Memory B cell (primary cell): ENCODE results near the gene ATP7B.

Experiments used
- ATAC-seq: fragments of 150-1000 bp; cut with Tn5 transposase; 2 replicates; pipeline ENCODE4 v1.10.0; 2021; ENCODE audit warnings: low read depth, mild to moderate bottlenecking, moderate library complexity
- DNase-seq, 2 donors: peaks; one replicate each; pipeline ENCODE4 v3.0.0; 2022; ENCODE audit warnings: low spot score in 2 of 2
- H3K27ac Mint-ChIP-seq: one replicate; pipeline ENCODE4 v1.8.0; 2022; ENCODE audit warnings: mild to moderate bottlenecking, moderate library complexity, mixed read lengths
- H3K27me3 Mint-ChIP-seq: one replicate; pipeline ENCODE4 v1.8.0; 2022; ENCODE audit warnings: mixed read lengths
- H3K36me3 Mint-ChIP-seq: one replicate; pipeline ENCODE4 v1.8.0; 2022; ENCODE audit warnings: mild to moderate bottlenecking, mixed read lengths
- H3K4me1 Mint-ChIP-seq: one replicate; pipeline ENCODE4 v1.8.0; 2022; ENCODE audit warnings: mixed read lengths
- H3K4me3 Mint-ChIP-seq: one replicate; pipeline ENCODE4 v1.8.0; 2022; ENCODE audit warnings: mild to moderate bottlenecking, moderate library complexity, mixed read lengths
- H3K9me3 Mint-ChIP-seq: one replicate; pipeline ENCODE4 v1.8.0; 2022; ENCODE audit warnings: mixed read lengths

The ATP7B gene

DNA sequence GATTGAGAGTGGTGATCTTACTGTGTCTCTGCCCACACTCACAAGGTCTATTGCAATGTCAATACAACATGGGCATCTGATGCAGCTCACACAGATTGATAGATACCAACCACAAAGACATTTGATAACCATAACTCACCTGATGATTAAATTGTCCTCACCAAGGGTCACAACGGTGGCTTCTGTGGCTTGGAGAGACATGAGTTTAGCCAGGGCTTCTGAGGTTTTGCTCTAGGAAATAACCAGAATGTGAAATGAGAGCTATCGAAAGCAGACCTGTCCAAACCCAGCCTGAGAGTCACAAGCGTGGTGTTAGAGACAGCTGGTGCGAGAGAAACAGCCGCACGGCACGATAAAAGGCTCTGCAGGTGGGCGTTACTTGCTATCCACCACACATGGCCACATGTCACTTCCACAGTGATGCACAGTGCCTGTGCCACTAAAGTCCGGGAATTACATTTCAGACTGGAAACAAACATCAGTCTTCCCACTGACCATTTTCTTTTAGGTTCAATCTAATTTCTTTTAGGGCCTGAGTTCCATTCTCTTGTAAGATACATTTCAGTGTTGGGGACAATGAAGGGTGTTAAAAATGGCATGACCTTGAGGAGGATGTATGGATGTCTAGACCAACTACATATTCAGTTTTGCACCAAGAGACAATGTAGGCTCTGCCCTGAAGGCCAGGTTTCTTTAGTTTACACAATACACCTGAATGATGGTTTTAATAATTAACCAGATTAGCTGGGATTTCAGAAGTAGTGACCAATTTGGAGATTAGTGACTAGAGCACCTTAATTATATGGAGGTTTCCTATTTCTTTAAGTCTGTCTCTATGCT, 53.7 kb downstream of the ATP7B start:
- ATAC-seq: no peak
- H3K4me1 Mint-ChIP-seq: peaks cover 16% of the 10 kb centered on the region
- no peaks in the 10 kb centered on the region for H3K36me3 Mint-ChIP-seq
- no peak overlapping the region for H3K4me3 Mint-ChIP-seq
- no peaks in the 10 kb centered on the region for H3K9me3 Mint-ChIP-seq
- H3K27ac Mint-ChIP-seq: no peak overlapping the region
- no peak for DNase-seq
- H3K27me3 Mint-ChIP-seq: peaks cover 6% of the 10 kb centered on the region

DNA sequence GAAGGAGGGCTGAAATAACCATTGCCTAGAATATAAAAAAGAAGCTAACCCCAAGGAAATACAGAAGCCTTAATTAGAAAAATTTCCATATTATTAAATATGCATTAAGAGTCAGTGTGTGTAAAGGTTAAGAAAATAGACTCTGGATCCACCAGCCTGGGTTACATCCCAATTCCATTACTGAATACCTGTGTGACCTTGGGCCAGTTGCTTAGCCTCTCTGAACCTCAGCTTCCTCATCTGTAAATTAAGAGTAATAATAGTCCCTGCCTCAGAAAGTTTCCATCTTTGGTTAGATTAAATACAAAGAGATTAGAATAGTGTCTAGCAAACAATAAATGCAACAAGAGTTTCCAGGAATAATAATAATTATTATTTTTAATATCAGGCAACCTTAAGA, 54.5 kb downstream of the ATP7B start:
- peaks cover 9% of the 10 kb centered on the region for H3K27me3 Mint-ChIP-seq
- DNase-seq (no peak), ATAC-seq (no peak)
- no peaks in the 10 kb centered on the region for H3K36me3 Mint-ChIP-seq
- no peak overlapping the region for H3K4me3 Mint-ChIP-seq
- no peak overlapping the region for H3K27ac Mint-ChIP-seq
- H3K4me1 Mint-ChIP-seq: peaks cover 16% of the 10 kb centered on the region
- no peaks in the 10 kb centered on the region for H3K9me3 Mint-ChIP-seq

DNA sequence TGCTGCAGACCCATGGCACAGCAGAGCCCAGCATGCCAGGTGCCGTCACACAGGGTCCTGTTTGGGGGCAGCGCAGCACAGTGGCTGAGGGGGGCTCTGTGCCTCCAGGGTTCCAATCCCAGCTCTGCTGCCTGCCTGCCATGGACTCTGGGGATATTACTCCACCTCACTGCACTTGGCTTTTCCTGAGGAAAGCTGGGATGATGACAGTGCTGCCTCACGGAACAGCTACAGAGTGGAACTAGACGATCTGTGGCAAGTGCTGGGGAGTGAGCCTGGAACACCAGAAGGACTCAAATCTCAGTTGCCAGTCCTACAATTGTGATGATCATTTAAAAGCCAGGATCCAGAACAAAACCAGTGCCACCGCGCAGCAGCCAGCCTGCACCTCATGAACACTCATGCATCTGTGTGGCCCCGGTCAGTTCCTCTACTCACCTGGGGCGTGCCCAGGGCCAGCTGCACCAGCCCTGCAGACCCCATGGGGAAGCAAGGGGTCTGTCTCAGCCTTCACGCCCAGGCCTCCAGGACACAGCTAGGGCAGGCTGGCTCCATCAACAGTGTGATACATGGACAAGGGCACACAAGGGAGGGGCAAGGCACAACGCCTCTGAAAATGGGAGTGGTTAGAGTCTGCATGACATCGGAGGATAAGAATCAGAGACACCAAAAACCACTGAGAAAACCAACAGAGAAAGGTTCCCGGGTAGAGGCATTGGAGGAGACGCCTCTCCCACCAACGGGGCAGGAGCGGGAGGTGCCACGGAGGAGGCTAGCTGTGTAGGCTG, 55.2 kb downstream of the ATP7B start:
- Mint-ChIP-seq H3K27ac (no peak overlapping the region), H3K27me3 (peaks cover 12% of the 10 kb centered on the region), H3K36me3 (peaks cover 1% of the 10 kb centered on the region), H3K9me3 (peaks cover 1% of the 10 kb centered on the region), H3K4me1 (peaks cover 14% of the 10 kb centered on the region), H3K4me3 (no peak overlapping the region)
- ATAC-seq (no peak), DNase-seq (no peak)

DNA sequence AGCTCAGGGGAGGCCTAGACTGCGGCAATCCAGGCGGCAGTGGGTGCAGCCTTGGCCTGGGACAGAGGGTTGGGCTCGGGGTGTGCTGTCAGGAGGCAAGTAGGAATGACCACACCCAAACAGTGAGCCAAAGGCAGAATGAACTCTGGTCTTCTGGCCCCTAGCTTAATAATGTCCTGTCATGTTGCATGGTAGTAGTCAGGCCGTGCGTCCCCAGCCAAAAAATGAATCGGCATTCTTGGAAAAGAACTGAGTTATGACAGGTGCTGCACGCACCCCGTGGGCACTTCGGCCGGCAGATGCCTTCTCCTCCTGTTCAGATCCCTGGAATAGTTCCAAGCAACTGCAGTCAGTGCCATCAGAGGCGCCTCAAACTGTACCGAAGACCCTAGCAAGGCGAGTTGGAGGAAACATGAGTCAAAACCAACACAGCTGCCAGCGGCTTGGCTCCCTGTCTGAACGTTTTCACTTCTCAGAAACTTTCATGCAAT, 55.9 kb downstream of the ATP7B start:
- Mint-ChIP-seq H3K4me3 (no peak overlapping the region), H3K27ac (no peak overlapping the region), H3K27me3 (peaks cover 17% of the 10 kb centered on the region), H3K4me1 (peaks cover 14% of the 10 kb centered on the region), H3K36me3 (peaks cover 3% of the 10 kb centered on the region), H3K9me3 (peaks cover 6% of the 10 kb centered on the region)
- ATAC-seq: no peak
- no peak for DNase-seq

DNA sequence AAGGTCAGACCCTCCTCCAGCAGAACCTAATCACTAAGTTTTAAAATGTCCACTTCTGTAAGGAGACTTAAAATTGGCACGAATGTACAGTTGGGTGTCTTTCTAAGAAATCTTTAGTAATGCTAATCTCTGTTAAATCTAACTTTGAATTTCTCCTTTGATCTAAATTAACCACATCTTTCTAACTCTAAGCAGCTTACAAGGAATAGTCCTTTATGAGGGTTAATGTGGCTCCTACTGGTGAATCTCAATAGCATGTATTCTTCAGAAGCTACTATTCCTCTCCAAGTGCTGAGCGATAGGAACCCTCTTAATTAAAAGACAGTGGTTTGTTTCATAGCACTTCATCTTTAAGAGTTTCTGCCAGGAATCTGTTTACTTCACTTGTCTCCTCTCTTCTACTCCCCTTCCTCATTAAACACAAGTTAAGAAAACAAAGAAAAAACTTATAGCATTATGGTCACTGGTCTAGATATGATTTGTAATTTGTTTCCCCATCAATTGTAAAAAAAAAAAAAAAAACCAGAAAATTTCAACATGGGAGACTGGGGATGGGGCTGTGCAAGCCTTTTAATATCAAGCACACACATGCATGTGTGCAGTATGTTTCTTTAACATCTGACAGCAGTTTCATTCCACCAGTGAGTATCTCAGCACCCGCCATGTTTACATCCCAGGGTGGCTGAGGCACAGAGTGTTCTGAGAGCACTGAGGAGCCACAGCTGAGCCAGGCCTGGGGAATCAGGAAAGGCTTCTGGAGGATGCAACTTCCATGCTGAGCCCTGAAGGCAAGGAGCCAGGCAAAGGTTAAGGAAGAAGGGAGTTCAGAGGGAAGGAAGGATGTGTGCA, 57.7 kb downstream of the ATP7B start:
- H3K4me3 Mint-ChIP-seq: no peak overlapping the region
- DNase-seq (no peak), ATAC-seq (no peak)
- H3K9me3 Mint-ChIP-seq: peaks cover 6% of the 10 kb centered on the region
- H3K4me1 Mint-ChIP-seq: peaks cover 10% of the 10 kb centered on the region
- H3K36me3 Mint-ChIP-seq: peaks cover 3% of the 10 kb centered on the region
- H3K27ac Mint-ChIP-seq: no peak overlapping the region
- peaks cover 17% of the 10 kb centered on the region for H3K27me3 Mint-ChIP-seq

DNA sequence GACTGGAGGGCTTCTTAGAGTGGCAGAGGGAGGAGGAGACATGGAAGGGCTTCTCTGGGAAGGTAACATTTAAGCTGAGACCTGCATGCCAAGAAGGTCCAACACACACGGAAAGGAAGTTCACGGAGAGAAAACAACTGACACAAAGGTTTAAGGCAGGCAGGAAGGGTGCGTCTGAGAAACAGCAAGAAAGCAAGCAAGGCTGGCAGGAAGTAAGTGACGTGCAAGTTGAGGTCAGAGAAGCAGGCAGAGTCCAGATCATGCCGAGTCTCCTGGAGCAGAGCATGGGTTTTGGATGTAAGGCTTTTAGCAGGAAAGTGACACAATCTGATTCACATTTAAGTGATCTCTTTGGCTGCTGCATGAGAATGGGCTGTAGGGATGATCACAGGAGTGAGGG, 60.5 kb downstream of the ATP7B start:
- Mint-ChIP-seq H3K27ac (no peak overlapping the region), H3K27me3 (peaks cover 17% of the 10 kb centered on the region), H3K4me1 (no peaks in the 10 kb centered on the region), H3K4me3 (no peak overlapping the region), H3K9me3 (peaks cover 6% of the 10 kb centered on the region), H3K36me3 (peaks cover 3% of the 10 kb centered on the region)
- ATAC-seq (no peak), DNase-seq (no peak)

DNA sequence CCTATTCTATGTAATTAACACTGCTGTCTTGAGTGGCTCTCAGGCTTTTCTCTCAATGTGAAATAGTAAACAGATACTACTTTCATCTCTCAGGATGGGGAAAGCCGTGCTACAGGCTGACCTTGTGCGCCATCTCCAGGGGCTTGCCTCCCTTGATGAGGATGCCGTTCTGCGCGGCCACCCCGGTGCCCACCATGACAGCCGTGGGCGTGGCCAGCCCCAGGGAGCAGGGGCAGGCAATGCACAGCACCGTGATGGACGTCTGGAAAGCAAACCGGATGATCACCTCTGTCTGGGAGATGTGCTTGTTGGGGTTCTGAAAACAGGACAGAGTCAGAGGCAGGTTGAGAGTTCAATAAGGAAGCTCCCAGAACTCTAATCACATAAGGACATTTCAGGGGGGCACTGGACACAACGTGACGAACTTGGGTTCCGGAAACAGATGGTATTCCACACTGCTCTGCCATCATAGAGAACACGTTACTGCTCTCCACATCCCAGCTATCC, 65.0 kb downstream of the ATP7B start:
- Mint-ChIP-seq H3K27me3 (peaks cover 17% of the 10 kb centered on the region), H3K9me3 (peaks cover 6% of the 10 kb centered on the region), H3K27ac (no peak overlapping the region), H3K36me3 (peaks cover 3% of the 10 kb centered on the region), H3K4me3 (no peak overlapping the region), H3K4me1 (peaks cover 12% of the 10 kb centered on the region)
- ATAC-seq: no peak
- DNase-seq: no peak

DNA sequence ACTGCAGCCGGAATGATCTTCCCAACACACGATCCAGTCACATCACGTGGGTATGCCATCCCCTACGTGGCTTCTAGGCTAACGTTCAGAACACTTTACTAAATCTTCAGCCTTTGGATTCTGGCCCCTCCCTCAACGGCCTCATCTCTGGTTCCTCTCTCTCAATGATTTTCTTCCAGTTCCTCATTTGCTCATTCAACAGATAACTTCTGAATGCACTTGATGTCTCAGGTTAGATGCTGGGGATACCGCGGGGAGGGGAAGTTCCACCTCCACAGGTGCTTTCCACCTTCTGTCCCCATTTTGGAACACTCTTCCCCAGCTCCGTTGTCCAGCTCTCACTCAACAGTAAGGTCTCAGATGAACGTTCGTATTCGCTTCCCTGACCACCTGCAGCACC, 66.1 kb downstream of the ATP7B start:
- Mint-ChIP-seq H3K4me3 (peak overlapping the region; percentile 5), H3K9me3 (no peaks in the 10 kb centered on the region), H3K36me3 (no peaks in the 10 kb centered on the region), H3K4me1 (peaks cover 12% of the 10 kb centered on the region), H3K27ac (peak overlapping the region; percentile 0), H3K27me3 (peaks cover 11% of the 10 kb centered on the region)
- ATAC-seq (peak; percentile 95), DNase-seq (peak; percentile 18 to 21)

DNA sequence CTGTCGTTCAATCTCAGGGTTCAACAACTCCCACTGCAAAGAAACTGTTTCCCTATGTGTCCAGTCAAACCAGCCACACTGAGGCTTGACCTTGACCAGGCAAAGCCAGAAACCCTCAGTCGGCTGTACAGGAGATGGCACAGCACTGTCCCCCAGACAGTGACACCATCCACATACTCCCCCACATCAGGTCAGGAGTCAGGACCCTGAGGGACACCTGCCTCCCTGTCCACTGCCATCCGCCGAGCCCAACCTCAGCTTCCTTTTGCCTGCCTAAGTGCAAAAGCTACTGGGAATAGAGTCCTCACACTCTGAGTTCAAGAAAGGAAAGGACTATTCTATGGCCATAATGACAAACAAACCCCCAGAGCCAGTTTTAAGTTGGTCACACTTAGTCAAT, 66.8 kb downstream of the ATP7B start:
- H3K9me3 Mint-ChIP-seq: no peaks in the 10 kb centered on the region
- DNase-seq (no peak), ATAC-seq (no peak)
- H3K4me1 Mint-ChIP-seq: peaks cover 12% of the 10 kb centered on the region
- no peak overlapping the region for H3K27ac Mint-ChIP-seq
- no peak overlapping the region for H3K4me3 Mint-ChIP-seq
- no peaks in the 10 kb centered on the region for H3K36me3 Mint-ChIP-seq
- peaks cover 12% of the 10 kb centered on the region for H3K27me3 Mint-ChIP-seq

DNA sequence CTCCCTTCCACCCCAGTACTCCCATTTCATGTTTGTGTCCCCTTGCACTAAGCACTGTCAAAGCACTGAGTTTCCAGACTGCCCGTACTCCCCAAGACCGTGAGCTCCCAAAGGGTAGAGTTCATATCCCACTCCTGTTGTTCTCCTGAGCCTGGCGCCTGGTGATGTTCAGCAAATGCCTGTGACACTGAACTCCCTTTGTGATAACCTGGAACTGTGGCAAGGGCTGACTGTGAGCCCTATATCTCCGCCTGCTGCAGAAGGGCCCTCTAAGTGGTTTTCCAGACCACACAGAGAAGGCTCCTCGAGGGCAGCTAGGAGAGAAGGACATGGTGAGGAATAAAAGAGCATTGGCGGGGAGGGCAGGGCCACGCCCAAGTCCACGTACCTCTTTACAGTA, 67.5 kb downstream of the ATP7B start:
- Mint-ChIP-seq H3K27ac (no peak overlapping the region), H3K36me3 (no peaks in the 10 kb centered on the region), H3K4me1 (peaks cover 12% of the 10 kb centered on the region), H3K4me3 (no peak overlapping the region), H3K9me3 (no peaks in the 10 kb centered on the region), H3K27me3 (peaks cover 14% of the 10 kb centered on the region)
- DNase-seq: no peak
- no peak for ATAC-seq

DNA sequence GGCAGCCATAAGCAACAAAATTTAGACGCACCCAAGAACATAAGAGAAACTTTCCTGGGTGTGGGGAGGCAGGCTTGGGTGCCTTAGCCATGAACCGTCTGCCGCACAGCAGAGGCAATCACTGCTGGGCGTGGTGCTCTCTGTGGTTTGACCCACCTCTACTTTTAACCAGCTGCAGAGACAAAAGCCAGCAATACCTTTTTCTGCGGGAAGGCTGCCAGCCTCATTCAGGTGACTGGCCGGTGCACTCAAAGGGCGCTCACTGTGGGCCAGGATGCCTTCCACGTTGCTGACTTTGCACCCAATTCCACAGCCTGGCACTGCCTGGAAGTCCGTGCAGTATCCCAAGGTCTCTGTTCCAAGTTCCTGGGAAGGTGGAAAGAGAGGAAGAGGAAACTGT, 69.1 kb downstream of the ATP7B start:
- Mint-ChIP-seq H3K36me3 (no peaks in the 10 kb centered on the region), H3K4me1 (peaks cover 12% of the 10 kb centered on the region), H3K27me3 (peaks cover 19% of the 10 kb centered on the region), H3K27ac (no peak overlapping the region), H3K9me3 (no peaks in the 10 kb centered on the region), H3K4me3 (no peak overlapping the region)
- ATAC-seq (peak; percentile 28), DNase-seq (no peak)

DNA sequence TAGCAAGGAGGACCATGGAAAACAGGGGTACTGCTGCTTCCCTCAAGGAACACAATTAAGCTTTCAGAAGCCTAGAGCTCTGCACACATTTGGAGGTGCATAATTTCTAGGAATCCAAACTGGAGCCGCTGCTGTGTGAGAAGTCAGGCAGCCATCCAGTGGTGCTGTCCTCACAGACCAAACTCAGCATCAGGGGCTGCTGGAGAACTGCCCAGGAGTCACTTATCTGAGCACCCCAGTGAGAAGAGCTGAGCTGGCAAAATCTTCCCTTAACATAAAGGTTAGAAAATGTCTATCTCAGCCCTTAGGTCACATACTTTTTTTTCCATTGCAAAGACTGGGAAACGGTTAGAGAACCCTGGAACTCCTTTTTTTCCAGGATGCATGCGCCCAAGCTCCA, 72.8 kb downstream of the ATP7B start:
- no peak overlapping the region for H3K4me3 Mint-ChIP-seq
- no peak for ATAC-seq
- no peaks in the 10 kb centered on the region for H3K9me3 Mint-ChIP-seq
- no peak overlapping the region for H3K27ac Mint-ChIP-seq
- H3K27me3 Mint-ChIP-seq: peaks cover 16% of the 10 kb centered on the region
- no peaks in the 10 kb centered on the region for H3K36me3 Mint-ChIP-seq
- H3K4me1 Mint-ChIP-seq: peaks cover 6% of the 10 kb centered on the region
- DNase-seq: no peak

DNA sequence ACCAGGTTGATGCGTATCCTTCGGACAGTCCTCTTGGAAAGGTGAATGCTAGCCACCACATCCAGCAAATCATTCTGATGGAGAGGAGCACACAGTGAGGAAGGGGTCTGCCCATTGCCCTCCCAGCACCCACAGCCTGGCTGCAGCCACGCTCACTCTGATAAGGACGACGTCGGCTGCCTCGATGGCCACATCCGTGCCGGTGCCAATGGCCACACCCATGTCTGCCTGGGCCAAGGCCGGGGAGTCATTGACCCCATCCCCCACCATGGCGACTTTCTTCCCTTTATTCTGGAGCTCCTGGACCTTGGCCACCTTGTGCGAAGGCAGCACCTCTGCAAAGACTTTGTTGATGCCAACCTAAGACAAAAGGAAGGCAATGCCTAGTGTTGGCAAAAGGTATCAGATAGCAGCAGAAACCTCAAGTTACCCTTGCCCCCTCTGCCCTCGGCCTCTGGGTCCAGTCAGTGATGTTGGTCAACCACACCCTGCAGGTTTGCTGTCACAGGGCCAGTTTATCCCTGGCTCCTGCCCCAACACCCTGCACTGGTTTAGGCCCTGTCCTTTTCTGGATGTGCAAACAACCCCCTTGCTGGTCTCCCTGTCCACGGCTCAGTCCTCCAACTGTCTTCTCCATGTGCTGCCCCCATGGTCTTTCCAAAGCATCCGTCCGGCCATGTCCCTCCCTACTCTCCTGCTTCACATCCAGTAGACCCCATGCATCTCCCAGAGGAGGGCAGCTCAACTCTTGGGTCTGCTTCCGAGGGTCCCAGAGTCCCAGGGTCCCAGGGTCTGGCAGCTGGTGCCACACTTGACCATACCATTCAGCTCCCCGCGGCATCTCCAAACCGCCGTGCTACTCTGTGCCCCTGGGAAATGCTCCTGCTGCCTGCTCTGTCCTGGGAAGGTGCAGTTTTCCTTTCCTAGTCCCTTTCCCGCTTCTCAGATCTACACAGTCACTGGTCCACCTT, 73.6 kb downstream of the ATP7B start:
- H3K4me1 Mint-ChIP-seq: peaks cover 6% of the 10 kb centered on the region

More for the DNA sequence above, 73.6 kb downstream of the ATP7B start:
- Mint-ChIP-seq H3K4me3 (no peak overlapping the region), H3K27ac (no peak overlapping the region), H3K27me3 (peaks cover 11% of the 10 kb centered on the region), H3K36me3 (no peaks in the 10 kb centered on the region), H3K9me3 (no peaks in the 10 kb centered on the region)
- ATAC-seq (no peak), DNase-seq (no peak)
